ENCODE data around the gene ADAMTSL3.

Gene ADAMTSL3

DNA sequence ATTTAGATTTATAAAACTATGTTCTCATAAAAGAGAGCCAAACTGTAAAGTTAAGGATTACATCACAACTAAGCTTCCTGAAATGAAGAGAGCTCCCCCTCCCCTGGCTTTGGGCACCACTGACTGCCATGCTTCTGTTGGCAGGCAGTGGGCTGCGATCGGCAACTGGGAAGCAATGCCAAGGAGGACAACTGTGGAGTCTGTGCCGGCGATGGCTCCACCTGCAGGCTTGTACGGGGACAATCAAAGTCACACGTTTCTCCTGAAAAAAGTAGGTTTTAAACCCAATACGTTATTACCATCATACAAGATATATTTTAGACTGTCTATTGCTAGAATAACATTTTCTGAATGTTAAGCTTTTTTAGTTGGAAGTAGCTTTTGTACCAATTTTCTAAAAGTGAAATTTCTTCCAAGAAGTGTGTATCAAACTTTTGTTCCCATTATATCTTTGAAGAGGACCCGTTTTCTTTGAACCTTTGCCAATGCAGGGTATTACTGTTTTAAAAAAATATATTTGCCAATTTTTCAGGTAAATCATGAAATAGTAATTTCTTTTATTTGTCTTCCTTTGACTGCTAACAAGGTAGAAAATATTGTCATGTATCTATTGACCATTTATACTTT is 184.1 kb downstream of the ADAMTSL3 start:
- no peak for DNase-seq

- DNase-seq = no peak
These were observed 184.8 kb downstream of the ADAMTSL3 start for GRCh38 chr15:83838763-83839162.

DNA sequence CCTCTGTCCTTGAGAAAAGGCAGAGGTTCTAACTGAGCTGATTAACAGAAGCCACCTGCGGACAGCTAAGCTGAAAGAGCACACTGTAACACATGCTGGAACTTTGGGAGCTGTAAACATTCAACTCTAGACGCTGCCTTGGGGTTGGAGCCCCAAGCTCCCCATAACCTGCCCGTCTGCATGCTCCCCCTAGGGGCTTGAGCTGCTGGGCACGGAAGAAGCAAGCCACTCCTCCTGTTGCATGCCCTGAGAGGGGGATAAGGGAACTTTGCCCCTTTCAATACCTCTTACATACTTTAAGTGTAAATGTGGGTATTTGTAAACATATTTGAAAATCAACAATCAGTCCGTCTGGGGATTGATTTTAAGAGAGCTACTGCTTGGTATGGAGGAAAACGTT is 188.4 kb downstream of the ADAMTSL3 start:
- no peak for DNase-seq

DNA sequence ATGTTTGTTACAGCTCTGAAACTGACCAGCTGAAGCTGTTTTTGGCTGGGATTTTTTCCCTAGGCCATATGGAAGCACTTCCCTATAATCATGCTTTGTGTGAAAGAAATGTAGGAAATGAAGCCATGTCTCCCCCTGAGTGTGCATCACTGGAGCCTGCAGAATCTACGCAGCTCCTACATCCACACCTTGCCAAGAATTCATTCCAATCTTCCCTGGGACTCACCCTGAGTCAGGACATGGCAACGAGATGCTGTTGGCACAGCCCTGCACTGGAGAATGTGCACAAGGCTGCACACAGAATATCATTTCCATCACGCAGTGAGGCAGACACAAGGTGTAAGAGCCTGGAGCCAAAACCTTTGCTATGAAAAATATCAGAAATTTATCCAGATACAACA is 189.5 kb downstream of the ADAMTSL3 start:
- DNase-seq = no peak

DNA sequence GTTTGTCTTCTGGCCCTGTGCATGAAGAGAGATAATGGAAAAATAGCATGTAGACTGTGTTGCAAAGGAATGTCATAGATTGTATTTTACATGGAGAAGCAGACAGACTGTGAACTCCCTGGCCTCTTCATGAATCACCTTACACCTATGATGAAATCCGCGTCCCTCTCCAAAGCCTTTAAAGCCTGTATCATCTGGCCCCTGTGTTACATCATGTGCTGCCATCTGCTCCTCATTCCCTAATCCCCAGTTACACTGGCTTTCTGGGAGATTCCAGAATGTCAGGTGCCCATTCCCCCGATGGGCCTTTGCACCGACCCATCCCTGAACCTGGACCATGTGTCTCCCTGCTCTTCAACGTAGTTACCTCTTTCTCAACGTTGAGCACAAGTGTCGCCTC is 190.8 kb downstream of the ADAMTSL3 start:
- no peak for DNase-seq

DNA sequence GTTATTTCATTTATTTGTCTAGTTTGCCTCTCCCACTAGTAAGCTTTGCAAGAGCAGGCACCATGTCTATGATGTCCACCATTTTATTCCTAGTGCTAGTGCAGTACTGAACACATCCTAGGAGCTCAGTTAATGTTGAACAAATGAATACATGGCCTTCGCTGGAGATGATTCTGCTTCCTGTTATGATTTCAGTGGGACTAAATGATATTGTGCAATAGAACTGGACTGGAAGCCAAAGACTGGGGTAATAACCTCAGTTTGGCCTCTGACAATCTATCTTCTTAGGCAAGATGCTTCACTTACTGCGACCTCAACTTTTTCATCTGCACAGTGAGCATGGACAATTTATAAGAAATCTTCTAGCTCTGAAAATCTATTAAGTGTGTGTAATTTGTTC is 191.3 kb downstream of the ADAMTSL3 start:
- DNase-seq = no peak

DNA sequence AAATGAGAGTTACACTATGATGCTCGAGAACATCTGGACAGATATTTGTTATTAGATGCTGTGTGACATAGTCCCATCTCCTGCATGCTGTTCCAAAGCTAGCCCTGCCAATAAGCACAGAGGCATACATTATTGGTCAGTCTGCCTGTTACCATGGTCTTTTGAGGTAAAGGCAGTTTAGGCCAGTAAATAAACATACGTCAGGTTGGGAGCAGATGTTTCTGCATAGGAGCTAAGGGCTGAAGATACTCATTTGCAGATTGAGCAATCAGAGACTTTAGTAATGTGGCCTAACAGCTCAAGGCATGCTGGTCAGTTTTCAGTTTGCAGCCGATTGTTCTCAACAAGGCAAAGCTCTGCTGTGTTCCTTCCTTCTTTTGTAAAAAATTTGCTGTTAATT is 192.9 kb downstream of the ADAMTSL3 start:
- no peak for DNase-seq

DNA sequence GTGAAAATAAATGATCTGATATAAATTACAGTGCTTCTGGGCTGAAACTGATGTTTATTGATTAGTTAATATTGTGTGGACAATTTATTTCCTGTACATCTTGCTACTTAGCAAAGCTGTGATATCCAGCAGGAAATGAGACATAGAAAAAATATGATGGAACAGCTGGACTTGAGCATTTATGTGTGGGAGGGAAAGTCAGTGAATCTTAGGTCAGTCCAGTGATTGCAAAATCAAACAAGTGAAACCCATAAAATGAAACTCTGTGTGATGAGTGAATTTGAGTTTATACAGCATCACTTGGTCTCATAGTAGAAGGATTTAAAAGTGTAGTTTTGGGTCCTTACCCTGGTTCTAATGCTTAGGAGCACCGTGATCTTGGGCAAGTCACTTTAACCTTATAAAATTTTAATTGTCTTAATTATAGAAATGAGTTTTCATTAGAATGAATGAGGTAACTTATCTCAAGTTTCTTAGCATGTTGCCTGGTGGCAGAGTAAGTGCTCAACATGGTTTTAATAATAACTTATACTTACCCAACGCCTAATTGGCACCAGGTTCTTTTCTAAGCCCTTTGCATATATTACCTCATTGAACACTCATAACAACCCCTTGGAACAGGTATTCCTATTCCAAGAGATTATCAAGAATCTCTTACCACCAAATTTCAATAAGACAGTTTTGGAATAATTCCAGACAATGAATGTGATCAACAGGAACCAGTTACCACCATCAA is 194.6 kb downstream of the ADAMTSL3 start:
- DNase-seq = no peak

- no peak for DNase-seq
These were observed 196.1 kb downstream of the ADAMTSL3 start for GRCh38 chr15:83850015-83850414.

DNA sequence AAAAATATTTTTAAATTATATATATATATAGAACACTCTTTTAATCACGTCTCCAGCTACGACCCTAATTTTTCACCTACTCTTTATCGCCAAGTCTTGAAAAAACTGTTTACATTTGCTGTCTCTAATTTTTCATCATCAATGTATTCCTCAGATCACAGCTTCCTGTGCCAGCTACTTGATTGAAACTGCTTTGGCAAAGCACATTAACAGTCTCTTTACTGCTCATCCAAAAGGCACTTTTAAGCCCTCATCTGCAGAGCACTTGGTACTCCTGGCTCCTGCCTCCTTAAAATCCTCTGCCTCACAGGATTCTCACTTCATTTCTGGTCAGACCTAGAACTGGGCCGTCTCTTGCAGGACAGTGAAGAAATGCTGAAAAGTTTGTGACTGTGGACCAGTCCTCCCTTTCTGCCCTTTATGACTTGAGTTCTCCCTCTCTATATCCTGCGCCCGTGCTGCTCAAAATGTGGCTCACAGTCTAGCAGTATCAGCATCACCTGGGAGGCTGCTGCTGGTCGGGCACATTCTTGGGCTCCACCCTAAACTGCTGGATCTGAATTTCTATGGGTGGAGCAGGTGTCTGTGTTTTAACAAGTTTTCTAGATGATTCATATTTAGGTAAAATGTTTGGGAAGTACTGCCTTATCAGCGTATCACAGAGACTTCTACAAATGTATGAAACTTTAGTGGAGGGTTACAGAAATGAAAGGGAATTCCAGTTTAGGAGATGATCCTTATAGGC is 196.8 kb downstream of the ADAMTSL3 start:
- DNase-seq = no peak

DNA sequence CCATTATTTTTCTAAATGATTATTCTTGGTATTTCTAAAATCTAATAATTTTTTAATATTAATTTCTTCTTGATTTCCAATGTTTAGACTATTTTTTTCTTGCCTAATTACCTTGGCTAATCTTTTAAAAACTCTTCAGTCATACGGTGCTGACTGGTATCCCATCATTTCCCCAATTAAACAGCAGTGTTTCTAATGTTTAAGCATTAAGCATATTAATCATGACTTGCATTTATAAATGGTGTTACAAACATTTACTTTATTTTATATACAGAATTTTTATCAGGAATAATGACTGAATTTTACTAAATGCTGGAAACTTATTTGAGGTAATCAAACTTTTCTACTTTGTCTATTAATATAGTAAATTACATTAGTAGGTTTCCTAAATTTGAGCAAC is 199.3 kb downstream of the ADAMTSL3 start:
- DNase-seq = no peak

GRCh38 chr15:83854321-83854720 is 200.4 kb downstream of the ADAMTSL3 start:
- DNase-seq = no peak

DNA sequence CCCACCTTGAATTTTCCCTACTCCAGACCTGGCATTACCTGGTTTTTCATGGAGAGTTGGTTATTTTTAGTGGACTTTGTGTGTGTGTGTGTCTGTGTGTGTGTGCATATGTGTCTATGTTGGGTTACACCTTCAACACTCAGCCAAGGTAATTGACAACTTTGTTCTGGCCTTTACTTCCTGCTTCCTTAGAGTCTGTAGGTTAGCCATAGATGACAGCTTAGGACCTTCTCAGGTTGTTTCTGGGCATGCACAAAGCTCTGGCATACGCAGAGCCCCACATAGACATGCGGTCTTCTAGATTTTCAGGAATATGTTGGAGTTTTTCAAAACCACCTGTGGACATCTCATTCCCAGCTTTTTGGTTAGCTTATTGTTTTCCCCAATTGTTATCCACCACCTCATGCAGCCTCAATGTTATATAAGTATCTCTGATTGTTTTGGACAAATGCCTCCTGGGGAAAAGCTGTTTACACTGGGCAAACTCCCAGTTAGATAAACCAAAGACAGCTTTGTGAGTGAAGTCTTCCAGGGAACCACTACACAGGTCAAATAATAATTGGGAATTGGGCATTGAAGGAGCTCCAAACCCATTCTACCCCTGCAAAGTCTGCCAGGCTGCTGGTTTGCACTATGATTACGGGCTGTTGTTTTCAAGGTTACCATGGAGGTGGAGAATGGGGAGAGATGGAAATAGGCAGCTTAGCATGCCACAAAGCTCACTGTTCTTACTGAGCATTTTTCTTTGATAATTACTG is 201.2 kb downstream of the ADAMTSL3 start:
- no peak for DNase-seq

DNA sequence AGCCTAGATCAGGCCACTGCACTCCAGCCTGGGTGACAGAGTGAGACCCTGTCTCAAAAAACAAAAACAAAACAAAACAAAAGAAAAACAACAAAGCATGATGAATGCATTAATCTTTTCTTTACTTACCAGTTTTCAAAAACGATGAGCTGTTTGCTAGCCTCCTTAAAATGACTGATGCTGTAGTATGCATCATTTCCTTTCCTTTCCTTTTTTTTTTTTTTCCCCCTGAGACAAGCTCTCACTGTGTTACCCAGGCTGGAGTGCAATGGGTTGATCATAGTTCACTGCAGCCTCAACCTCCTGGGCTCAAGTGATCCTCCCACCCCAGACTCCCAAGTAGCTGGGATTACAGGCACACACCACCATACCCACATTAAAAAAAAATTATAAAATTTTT is 202.0 kb downstream of the ADAMTSL3 start:
- DNase-seq = no peak

GRCh38 chr15:83858820-83859505 is 205.0 kb downstream of the ADAMTSL3 start:
- no peak for DNase-seq

GRCh38 chr15:83866692-83867091 is 212.8 kb downstream of the ADAMTSL3 start:
- no peak for DNase-seq

GRCh38 chr15:83869341-83869740 is 215.4 kb downstream of the ADAMTSL3 start:
- DNase-seq = no peak

DNA sequence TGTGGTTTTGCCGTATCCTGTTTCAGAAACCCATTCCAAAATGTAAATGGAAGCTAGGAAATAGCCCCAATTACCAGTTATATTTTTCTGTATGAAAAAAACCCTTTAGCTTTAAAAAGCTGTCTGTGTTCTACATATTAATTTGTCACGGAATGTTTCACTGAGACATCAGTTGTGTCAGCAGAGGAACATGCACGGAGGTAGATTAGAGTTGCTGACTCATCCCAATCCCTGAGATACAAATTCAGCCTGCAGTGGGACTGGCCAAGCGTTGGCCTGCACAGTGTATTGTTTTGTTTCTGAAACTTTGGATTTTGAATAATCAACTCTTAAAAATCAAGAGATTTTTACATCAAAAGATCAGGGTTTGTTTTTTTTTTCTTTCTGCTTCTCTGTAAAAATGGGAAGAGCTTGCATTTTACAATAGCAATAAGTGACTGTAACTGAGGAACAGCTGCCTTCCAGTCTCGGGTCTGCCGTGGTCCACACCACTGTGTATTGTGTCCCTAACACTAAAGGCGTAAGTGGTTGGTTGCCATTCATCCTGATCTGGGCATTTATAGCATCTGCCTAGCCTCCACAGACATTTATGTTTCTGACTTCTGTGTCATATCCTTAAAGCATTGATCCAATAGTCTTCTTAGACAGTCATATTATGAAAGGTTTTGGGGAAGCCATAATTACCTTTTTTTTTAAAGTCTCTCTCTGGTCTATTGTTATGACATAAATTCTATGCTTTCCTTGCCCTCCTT is 218.1 kb downstream of the ADAMTSL3 start:
- DNase-seq = no peak

- DNase-seq = no peak
These were observed 220.0 kb downstream of the ADAMTSL3 start for GRCh38 chr15:83873966-83874365.

DNA sequence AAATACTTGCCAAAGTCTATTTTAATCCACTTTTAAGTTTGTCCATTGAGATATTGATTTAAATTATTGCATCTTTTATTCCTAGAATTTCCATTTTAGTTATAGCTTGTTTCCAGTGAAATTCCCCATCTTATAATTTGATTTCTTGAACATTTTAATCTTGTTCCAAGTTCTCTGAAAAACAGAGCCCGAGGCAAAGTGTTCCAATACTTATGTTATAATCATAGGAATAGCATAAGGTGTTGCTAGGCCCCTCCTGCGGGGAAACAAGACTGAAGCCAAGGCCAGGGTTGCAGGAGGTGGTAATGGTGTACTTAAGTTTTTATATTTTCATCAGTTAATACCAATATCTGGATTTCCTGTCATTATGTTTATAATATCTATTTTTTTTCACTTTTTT is 226.6 kb downstream of the ADAMTSL3 start:
- DNase-seq = no peak

DNA sequence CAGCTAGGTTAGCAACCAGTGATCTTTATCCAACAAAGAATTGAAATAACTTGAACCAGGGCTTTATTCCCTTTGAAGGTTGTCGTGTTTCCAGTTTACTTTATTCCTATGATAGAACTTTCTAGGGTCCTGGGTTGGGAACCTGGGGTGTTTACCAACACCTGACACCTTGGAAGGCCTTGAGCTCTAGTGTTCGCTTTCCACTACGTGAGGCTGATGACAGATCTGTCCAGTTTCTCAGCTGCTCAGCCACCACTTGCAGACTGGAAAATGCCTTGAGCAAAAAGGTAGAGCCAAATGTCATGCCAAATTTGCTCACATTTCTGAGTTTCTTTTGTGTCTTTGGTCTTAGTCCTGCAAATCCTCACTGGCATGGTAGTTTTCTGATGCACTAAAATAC is 227.2 kb downstream of the ADAMTSL3 start:
- DNase-seq = no peak

DNA sequence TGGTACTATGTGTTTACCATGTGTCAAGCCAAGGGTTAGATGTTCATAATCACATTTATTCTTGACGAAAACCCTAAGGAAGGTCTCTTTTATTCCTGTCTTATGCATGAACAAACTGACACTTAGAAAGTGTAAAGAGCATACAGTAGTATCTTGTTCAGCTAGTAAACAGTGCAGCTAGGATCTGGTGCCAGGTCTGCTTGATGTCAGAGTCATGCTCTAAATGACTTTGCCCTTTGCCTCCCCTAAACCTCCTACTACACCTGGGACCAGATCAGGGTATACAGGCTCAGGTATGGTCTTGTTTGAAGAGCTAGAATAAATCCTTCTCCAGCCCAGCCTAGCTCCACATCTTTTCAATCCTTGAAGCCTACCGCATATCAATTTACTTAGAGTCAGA is 232.4 kb downstream of the ADAMTSL3 start:
- no peak for DNase-seq
